ENCODE measurements around the gene TUBB4A.

DNA sequence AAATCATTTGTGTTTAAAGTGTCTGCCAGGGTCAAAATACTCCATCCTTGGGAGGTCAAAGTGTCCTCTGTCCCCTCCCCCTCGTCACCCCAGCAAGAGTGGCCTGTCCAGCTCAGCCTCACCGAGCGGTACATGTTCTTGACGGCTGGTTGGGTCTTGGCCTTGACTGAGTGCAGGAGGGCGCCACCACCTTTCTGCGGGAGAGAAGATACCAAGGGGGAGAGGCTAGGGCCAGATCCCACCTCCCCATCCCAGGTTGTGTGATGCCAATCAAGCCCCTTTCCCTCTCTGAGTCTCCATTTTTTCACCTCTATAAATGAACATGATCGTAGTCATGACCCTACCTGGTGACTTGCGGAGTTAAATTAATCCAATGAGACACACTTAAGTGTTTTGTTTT is 31.9 kb downstream of the TUBB4A start:
- TF ChIP-seq, protein P1, sequence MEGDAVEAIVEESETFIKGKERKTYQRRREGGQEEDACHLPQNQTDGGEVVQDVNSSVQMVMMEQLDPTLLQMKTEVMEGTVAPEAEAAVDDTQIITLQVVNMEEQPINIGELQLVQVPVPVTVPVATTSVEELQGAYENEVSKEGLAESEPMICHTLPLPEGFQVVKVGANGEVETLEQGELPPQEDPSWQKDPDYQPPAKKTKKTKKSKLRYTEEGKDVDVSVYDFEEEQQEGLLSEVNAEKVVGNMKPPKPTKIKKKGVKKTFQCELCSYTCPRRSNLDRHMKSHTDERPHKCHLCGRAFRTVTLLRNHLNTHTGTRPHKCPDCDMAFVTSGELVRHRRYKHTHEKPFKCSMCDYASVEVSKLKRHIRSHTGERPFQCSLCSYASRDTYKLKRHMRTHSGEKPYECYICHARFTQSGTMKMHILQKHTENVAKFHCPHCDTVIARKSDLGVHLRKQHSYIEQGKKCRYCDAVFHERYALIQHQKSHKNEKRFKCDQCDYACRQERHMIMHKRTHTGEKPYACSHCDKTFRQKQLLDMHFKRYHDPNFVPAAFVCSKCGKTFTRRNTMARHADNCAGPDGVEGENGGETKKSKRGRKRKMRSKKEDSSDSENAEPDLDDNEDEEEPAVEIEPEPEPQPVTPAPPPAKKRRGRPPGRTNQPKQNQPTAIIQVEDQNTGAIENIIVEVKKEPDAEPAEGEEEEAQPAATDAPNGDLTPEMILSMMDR (conservative IDR thresholded peaks at IDR 0.05; ENCODE audit: low read length) = no peak
- no peak for TF ChIP-seq EZH2phosphoT487 (IDR thresholded peaks at IDR 0.05; ENCODE audit: borderline replicate concordance)
